ENCODE results near the gene DCTN2. TPM values are rescaled to one million over a fixed set of nuclear protein-coding genes. Genes with fewer than 3 reads are reported as not detected.

Gene DCTN2
- total RNA-seq, 2 experiments from 2014 or later, result 39.6 TPM

GRCh38 chr12:57485695-57486094 lies 61.3 kb downstream of the DCTN2 start:
- H3K9me3 Mint-ChIP-seq, result no peaks in the 10 kb centered on the region
- H3K36me3 Mint-ChIP-seq (ENCODE audit: low read depth), result peaks cover 38% of the 10 kb centered on the region
- H3K4me1 ChIP-seq (ENCODE audit: insufficient read depth, low read length), result peaks cover 40% of the 10 kb centered on the region
- H3K9me3 ChIP-seq (ENCODE audit: control insufficient read depth in 1 of 2, insufficient read depth in 1 of 2, low read length in 2 of 2), result no peaks in the 10 kb centered on the region
- no peak overlapping the region for H3K27ac ChIP-seq (ENCODE audit: low read depth in 1 of 2, low read length in 2 of 2)
- H3K27me3 ChIP-seq (ENCODE audit: control insufficient read depth in 1 of 2, insufficient read depth in 2 of 2, low read length in 2 of 2), result no peaks in the 10 kb centered on the region
- H3K27me3 Mint-ChIP-seq, result no peaks in the 10 kb centered on the region
- POLR2A ChIA-PET, result interaction anchor here (0.7 to 2.3 kb wide), 5 partner anchors 9 to 106 kb away, joined by 3 to 7 read pairs (median 5); partner anchors contain the start of gene DDIT3
- no peak overlapping the region for H3K4me3 ChIP-seq (ENCODE audit: low read length)
- no peak for DNase-seq
- peaks cover 45% of the 10 kb centered on the region for H3K4me1 Mint-ChIP-seq (ENCODE audit: low read depth)
- intact Hi-C loops (cut with DNase I, micrococcal nuclease), result loop anchor here (2.0 to 5.0 kb wide), 2 partner anchors 61 to 62 kb away; partner anchors contain the start of gene DCTN2 (in 2 of the 2)
- peaks cover 21% of the 10 kb centered on the region for H3K36me3 ChIP-seq (ENCODE audit: insufficient read depth, low read length)
- no peak overlapping the region for H3K4me3 Mint-ChIP-seq
- ATAC-seq (ENCODE audit: poor library complexity), result no peak
- H3K27ac Mint-ChIP-seq, result peak overlapping the region; percentile 42
- TF ChIP-seq CTCF (IDR thresholded peaks at IDR 0.05), result no peak
- CTCF ChIA-PET, result interaction anchor here (0.7 to 2.9 kb wide), 2 partner anchors 9 to 23 kb away, joined by 3 to 12 read pairs; no protein-coding TSS in a partner anchor

- no peak for TF ChIP-seq CTCF (IDR thresholded peaks at IDR 0.05)
- Mint-ChIP-seq H3K36me3 (ENCODE audit: low read depth) (peaks cover 20% of the 10 kb centered on the region), H3K27me3 (no peaks in the 10 kb centered on the region), H3K4me1 (ENCODE audit: low read depth) (peaks cover 55% of the 10 kb centered on the region), H3K27ac (peak overlapping the region; percentile 87), H3K9me3 (no peaks in the 10 kb centered on the region), H3K4me3 (no peak overlapping the region)
- DNase-seq, result no peak
- POLR2A ChIA-PET, result interaction anchor here (1.3 kb wide), 1 partner anchor 37 kb away, joined by 5 read pairs; the partner anchor contains the start of gene DDIT3
- Histone ChIP-seq H3K4me3 (ENCODE audit: low read length) (no peak overlapping the region), H3K36me3 (ENCODE audit: insufficient read depth, low read length) (no peaks in the 10 kb centered on the region), H3K27me3 (ENCODE audit: control insufficient read depth in 1 of 2, insufficient read depth in 2 of 2, low read length in 2 of 2) (no peaks in the 10 kb centered on the region), H3K4me1 (ENCODE audit: insufficient read depth, low read length) (peaks cover 48% of the 10 kb centered on the region), H3K27ac (ENCODE audit: low read depth in 1 of 2, low read length in 2 of 2) (no peak overlapping the region), H3K9me3 (ENCODE audit: control insufficient read depth in 1 of 2, insufficient read depth in 1 of 2, low read length in 2 of 2) (no peaks in the 10 kb centered on the region)
- CTCF ChIA-PET, result no interaction called here
- no peak for ATAC-seq (ENCODE audit: poor library complexity)
- intact Hi-C loops (cut with DNase I, micrococcal nuclease), result no loop called here
Observed at GRCh38 chr12:57483466-57483865, 63.5 kb downstream of the DCTN2 start.

GRCh38 chr12:57481671-57482070 lies 65.3 kb downstream of the DCTN2 start:
- TF ChIP-seq CTCF (IDR thresholded peaks at IDR 0.05), result no peak
- no peak for ATAC-seq (ENCODE audit: poor library complexity)

More at GRCh38 chr12:57481671-57482070, 65.3 kb downstream of the DCTN2 start:
- POLR2A ChIA-PET, result no interaction called here
- intact Hi-C loops (cut with DNase I, micrococcal nuclease), result no loop called here
- CTCF ChIA-PET, result interaction anchor here (1.4 kb wide), 1 partner anchor 16 kb away, joined by 3 read pairs; no protein-coding TSS in a partner anchor
- no peaks in the 10 kb centered on the region for H3K9me3 ChIP-seq (ENCODE audit: control insufficient read depth in 1 of 2, insufficient read depth in 1 of 2, low read length in 2 of 2)
- H3K27ac ChIP-seq (ENCODE audit: low read depth in 1 of 2, low read length in 2 of 2), result peak overlapping the region; percentile 99
- H3K4me1 ChIP-seq (ENCODE audit: insufficient read depth, low read length), result peaks cover 52% of the 10 kb centered on the region
- Mint-ChIP-seq H3K9me3 (no peaks in the 10 kb centered on the region), H3K27me3 (no peaks in the 10 kb centered on the region), H3K27ac (peak overlapping the region; percentile 99), H3K4me1 (ENCODE audit: low read depth) (peaks cover 60% of the 10 kb centered on the region), H3K36me3 (ENCODE audit: low read depth) (peaks cover 28% of the 10 kb centered on the region), H3K4me3 (peak overlapping the region; percentile 62)
- H3K36me3 ChIP-seq (ENCODE audit: insufficient read depth, low read length), result no peaks in the 10 kb centered on the region
- DNase-seq, result no peak
- H3K27me3 ChIP-seq (ENCODE audit: control insufficient read depth in 1 of 2, insufficient read depth in 2 of 2, low read length in 2 of 2), result no peaks in the 10 kb centered on the region
- no peak overlapping the region for H3K4me3 ChIP-seq (ENCODE audit: low read length)

Small RNA genes within 50 kb of the gene (microRNA-seq; reads per million reads assigned to microRNA genes)
- gene MIR616 (ENCODE audit: borderline microRNAs expressed, borderline replicate concordance) (not detected), gene MIR6758 (ENCODE audit: borderline microRNAs expressed, borderline replicate concordance) (not detected)

Other genes with a start within 250 kb of the DCTN2 start
- 100 to 1,000 TPM; 106 to 115 TPM for gene R3HDM2, start 116.1 kb downstream of the DCTN2 start, total RNA-seq
- under 1 TPM; 0.20 to 0.33 TPM for gene INHBC, start 112.4 kb downstream of the DCTN2 start, total RNA-seq
- gene INHBE, start 91.9 kb downstream of the DCTN2 start, total RNA-seq, result not detected
- gene GLI1, start 87.4 kb downstream of the DCTN2 start, total RNA-seq, result under 1 TPM; 0.31 to 0.85 TPM
- gene ARHGAP9, start 67.3 kb downstream of the DCTN2 start, total RNA-seq, result 100 to 1,000 TPM; 354 to 370 TPM
- 100 to 1,000 TPM; 203 to 204 TPM for gene MARS1, start 59.1 kb downstream of the DCTN2 start, total RNA-seq
- gene DDIT3, start 26.7 kb downstream of the DCTN2 start, total RNA-seq, result 100 to 1,000 TPM; 145 TPM
- gene MBD6, start 24.4 kb downstream of the DCTN2 start, total RNA-seq, result 10 to 100 TPM; 72.4 to 74.7 TPM
- under 1 TPM; 0.39 to 0.47 TPM for gene KIF5A, start 2.9 kb upstream of the DCTN2 start, total RNA-seq
- gene PIP4K2C, start 44.0 kb upstream of the DCTN2 start, total RNA-seq, result 10 to 100 TPM; 15.1 to 17.3 TPM
- 10 to 100 TPM; 28.6 to 29.4 TPM for gene DTX3, start 57.6 kb upstream of the DCTN2 start, total RNA-seq
- under 1 TPM; 0.25 to 0.27 TPM for gene ARHGEF25, start 64.2 kb upstream of the DCTN2 start, total RNA-seq
- gene B4GALNT1, start 86.0 kb upstream of the DCTN2 start, total RNA-seq, result not detected
- gene OS9, start 146.9 kb upstream of the DCTN2 start, total RNA-seq, result 100 to 1,000 TPM; 108 to 112 TPM
- gene AGAP2, start 191.6 kb upstream of the DCTN2 start, total RNA-seq, result 10 to 100 TPM; 21.0 to 21.2 TPM
- gene TSPAN31, start 197.8 kb upstream of the DCTN2 start, total RNA-seq, result 10 to 100 TPM; 10.3 to 10.7 TPM
- 10 to 100 TPM in 1 of 2 experiments, 1 to 10 TPM in 1; 8.7 to 10.8 TPM for gene CDK4, start 205.1 kb upstream of the DCTN2 start, total RNA-seq
- gene MARCHF9, start 207.9 kb upstream of the DCTN2 start, total RNA-seq, result 10 to 100 TPM; 39.9 to 40.8 TPM
- gene CYP27B1, start 219.9 kb upstream of the DCTN2 start, total RNA-seq, result 1 to 10 TPM; 1.0 to 1.4 TPM
- gene METTL1, start 224.9 kb upstream of the DCTN2 start, total RNA-seq, result 10 to 100 TPM in 1 of 2 experiments, 1 to 10 TPM in 1; 9.3 to 12.0 TPM
- 1 to 10 TPM; 1.1 to 1.4 TPM for gene EEF1AKMT3, start 225.4 kb upstream of the DCTN2 start, total RNA-seq
- gene TSFM, start 235.6 kb upstream of the DCTN2 start, total RNA-seq, result 10 to 100 TPM; 25.8 to 26.9 TPM